GM21825 (cell line): ENCODE results near the gene RERG.

Source experiments
- ATAC-seq: cut with Tn5 transposase; IDR thresholded peaks from one replicate; pipeline ENCODE4 v1.9.1; 2021; ENCODE audit warnings: mild to moderate bottlenecking, moderate library complexity; ENCODE audit not compliant: unreplicated experiment

Gene RERG

GRCh38 chr12:15220915-15221885 is at the start of gene RERG:
TSS of gene RERG (minus strand) at chr12:15221417. CDS start at chr12:15217489, 3,928 bp downstream.
- ATAC-seq: peak; percentile 97

GRCh38 chr12:15270591-15270990 is 49.4 kb upstream of the RERG start:
- no peak for ATAC-seq

- peak; percentile 81 for ATAC-seq
These were observed 47.8 kb upstream of the RERG start for GRCh38 chr12:15268927-15269552.

- no peak for ATAC-seq
These were observed 47.1 kb upstream of the RERG start for GRCh38 chr12:15268309-15268708.

- ATAC-seq: no peak
These were observed 44.7 kb upstream of the RERG start for GRCh38 chr12:15265875-15266274.

GRCh38 chr12:15256761-15257160 is 35.5 kb upstream of the RERG start:
- ATAC-seq: no peak

GRCh38 chr12:15253990-15254389 is 32.8 kb upstream of the RERG start:
- no peak for ATAC-seq

GRCh38 chr12:15244926-15245325 is 23.7 kb upstream of the RERG start:
- ATAC-seq: no peak

GRCh38 chr12:15244341-15244740 is 23.1 kb upstream of the RERG start:
- no peak for ATAC-seq

GRCh38 chr12:15243102-15243501 is 21.9 kb upstream of the RERG start:
- no peak for ATAC-seq

GRCh38 chr12:15240898-15241297 is 19.7 kb upstream of the RERG start:
- ATAC-seq: no peak

- ATAC-seq: no peak
These were observed 13.3 kb upstream of the RERG start for GRCh38 chr12:15234508-15234907.

GRCh38 chr12:15234011-15234410 is 12.8 kb upstream of the RERG start:
- ATAC-seq: no peak

- ATAC-seq: no peak
These were observed 11.7 kb upstream of the RERG start for GRCh38 chr12:15232959-15233358.

- no peak for ATAC-seq
These were observed 10.3 kb upstream of the RERG start for GRCh38 chr12:15231493-15231892.

- no peak for ATAC-seq
These were observed 9.5 kb upstream of the RERG start for GRCh38 chr12:15230751-15231150.

- ATAC-seq: no peak
These were observed 8.9 kb upstream of the RERG start for GRCh38 chr12:15230137-15230536.

GRCh38 chr12:15227004-15227679 is 5.9 kb upstream of the RERG start:
- no peak for ATAC-seq

GRCh38 chr12:15225863-15226218 is 4.6 kb upstream of the RERG start:
- ATAC-seq: peak; percentile 47

GRCh38 chr12:15225136-15225862 is 4.1 kb upstream of the RERG start:
- no peak for ATAC-seq

GRCh38 chr12:15222219-15222618 is 1.0 kb upstream of the RERG start:
- ATAC-seq: no peak
